Amniotic stem cell (primary cell): Measurements from ENCODE around the gene FCN1.

Source experiments
- DNase-seq: peaks from one replicate; lab custom pipeline; 2025; lab: John Stamatoyannopoulos, UW

FCN1 gene

GRCh38 chr9:134937164-134937555 is 19.4 kb upstream of the FCN1 start:
- DNase-seq, result no peak

GRCh38 chr9:134936346-134937163 is 18.8 kb upstream of the FCN1 start:
- no peak for DNase-seq

GRCh38 chr9:134935701-134936345 is 18.1 kb upstream of the FCN1 start:
- DNase-seq, result no peak

- DNase-seq, result no peak
Observed at GRCh38 chr9:134935056-134935640, 17.4 kb upstream of the FCN1 start.

GRCh38 chr9:134933076-134933659 is 15.5 kb upstream of the FCN1 start:
- DNase-seq, result no peak

- DNase-seq, result no peak
Observed at GRCh38 chr9:134932606-134933005, 14.9 kb upstream of the FCN1 start.

GRCh38 chr9:134932171-134932570 is 14.5 kb upstream of the FCN1 start:
- DNase-seq, result no peak

GRCh38 chr9:134930398-134930797 is 12.7 kb upstream of the FCN1 start:
- no peak for DNase-seq

- DNase-seq, result no peak
Observed at GRCh38 chr9:134929193-134930158, 11.8 kb upstream of the FCN1 start.

- DNase-seq, result no peak
Observed at GRCh38 chr9:134928436-134929192, 10.9 kb upstream of the FCN1 start.

- no peak for DNase-seq
Observed at GRCh38 chr9:134925011-134925511, 7.3 kb upstream of the FCN1 start.

GRCh38 chr9:134923466-134923865 is 5.8 kb upstream of the FCN1 start:
- no peak for DNase-seq

GRCh38 chr9:134922932-134923240 is 5.2 kb upstream of the FCN1 start:
- no peak for DNase-seq

GRCh38 chr9:134922066-134922931 is 4.6 kb upstream of the FCN1 start:
- DNase-seq, result no peak

GRCh38 chr9:134919303-134919702 is 1.6 kb upstream of the FCN1 start:
- DNase-seq, result no peak

- DNase-seq, result no peak
Observed at GRCh38 chr9:134918646-134919045, 934 bp upstream of the FCN1 start.

- DNase-seq, result no peak
Observed at GRCh38 chr9:134916161-134916665, 1.5 kb downstream of the FCN1 start.

GRCh38 chr9:134915046-134915985 is 2.4 kb downstream of the FCN1 start:
- DNase-seq, result no peak

GRCh38 chr9:134914501-134914834 is 3.2 kb downstream of the FCN1 start:
- DNase-seq, result no peak
